Measurements from ENCODE around the gene IGLL5. TPM values are rescaled to one million over a fixed set of nuclear protein-coding genes. Genes with fewer than 3 reads are reported as not detected.
"Not testable (repeated sequence)": the region's sequence is repeated elsewhere in the genome, so short reads cannot be mapped to it uniquely, and the experiment has no call there.

Gene IGLL5
- total RNA-seq, 1 experiment from 2014 or later: not detected

DNA sequence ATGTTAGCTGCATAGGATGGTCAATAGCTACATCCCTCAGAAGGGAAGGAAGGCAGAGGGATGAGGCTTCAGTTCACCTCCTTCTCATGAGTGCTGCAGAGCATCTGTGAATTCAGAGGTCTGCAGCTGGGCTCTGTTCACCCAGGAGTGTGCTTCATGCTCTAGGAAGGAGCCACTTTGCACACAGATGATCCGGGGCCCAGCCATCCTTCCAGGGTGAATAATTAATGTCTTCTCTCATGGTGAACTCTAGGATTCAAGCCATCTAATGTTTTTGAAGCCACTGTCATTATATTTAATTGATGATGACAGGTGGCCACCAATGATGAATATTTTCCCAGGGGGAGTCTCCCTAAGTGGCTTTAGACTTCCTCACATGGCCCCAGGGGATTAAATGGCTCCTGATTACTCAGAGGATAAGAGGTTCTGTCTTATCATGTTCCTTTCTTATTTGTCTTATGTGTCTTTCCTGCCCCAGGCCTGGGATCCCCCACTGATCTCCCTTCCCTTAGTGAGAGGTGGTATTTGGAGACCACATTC, 10.9 kb downstream of the IGLL5 start:
- H3K27me3 ChIP-seq (ENCODE audit: control insufficient read depth, insufficient read depth, low read length); H3K36me3 ChIP-seq (replicated peaks; ENCODE audit: control insufficient read depth, insufficient read depth, low read length); DNase-seq: not testable (repeated sequence)

GRCh38 chr22:22899342-22900080, 11.9 kb downstream of the IGLL5 start:
- H3K4me3 ChIP-seq (ENCODE audit: insufficient read depth, low read depth, low read length); H3K36me3 ChIP-seq (replicated peaks; ENCODE audit: control insufficient read depth, insufficient read depth, low read length); H3K27me3 ChIP-seq (ENCODE audit: control insufficient read depth, insufficient read depth, low read length); DNase-seq: not testable (repeated sequence)

More for the DNA sequence above, 10.9 kb downstream of the IGLL5 start:
- H3K4me3 ChIP-seq (ENCODE audit: insufficient read depth, low read depth, low read length): not testable (repeated sequence)

DNA sequence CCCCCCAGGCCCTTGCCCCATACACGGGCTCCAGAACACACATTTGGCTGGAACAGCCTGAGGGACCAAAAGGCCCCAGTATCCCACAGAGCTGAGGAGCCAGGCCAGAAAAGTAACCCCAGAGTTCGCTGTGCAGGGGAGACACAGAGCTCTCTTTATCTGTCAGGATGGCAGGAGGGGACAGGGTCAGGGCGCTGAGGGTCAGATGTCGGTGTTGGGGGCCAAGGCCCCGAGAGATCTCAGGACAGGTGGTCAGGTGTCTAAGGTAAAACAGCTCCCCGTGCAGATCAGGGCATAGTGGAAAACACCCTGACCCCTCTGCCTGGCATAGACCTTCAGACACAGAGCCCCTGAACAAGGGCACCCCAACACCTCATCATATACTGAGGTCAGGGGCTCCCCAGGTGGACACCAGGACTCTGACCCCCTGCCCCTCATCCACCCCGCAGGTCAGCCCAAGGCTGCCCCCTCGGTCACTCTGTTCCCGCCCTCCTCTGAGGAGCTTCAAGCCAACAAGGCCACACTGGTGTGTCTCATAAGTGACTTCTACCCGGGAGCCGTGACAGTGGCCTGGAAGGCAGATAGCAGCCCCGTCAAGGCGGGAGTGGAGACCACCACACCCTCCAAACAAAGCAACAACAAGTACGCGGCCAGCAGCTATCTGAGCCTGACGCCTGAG, 13.1 kb downstream of the IGLL5 start:
- H3K27me3 ChIP-seq (ENCODE audit: control insufficient read depth, insufficient read depth, low read length); H3K36me3 ChIP-seq (replicated peaks; ENCODE audit: control insufficient read depth, insufficient read depth, low read length); H3K4me3 ChIP-seq (ENCODE audit: insufficient read depth, low read depth, low read length); DNase-seq: not testable (repeated sequence)

- H3K36me3 ChIP-seq (replicated peaks; ENCODE audit: control insufficient read depth, insufficient read depth, low read length): no peaks in the 10 kb centered on the region
- H3K27me3 ChIP-seq (ENCODE audit: control insufficient read depth, insufficient read depth, low read length): peaks cover 2% of the 10 kb centered on the region; the same call in 1 of the 2 replicates
- H3K4me3 ChIP-seq (ENCODE audit: insufficient read depth, low read depth, low read length): no peak overlapping the region
- DNase-seq: no peak
Measured at GRCh38 chr22:22901578-22902218, 14.1 kb downstream of the IGLL5 start.

- Histone ChIP-seq H3K36me3 (replicated peaks; ENCODE audit: control insufficient read depth, insufficient read depth, low read length) (no peaks in the 10 kb centered on the region), H3K4me3 (ENCODE audit: insufficient read depth, low read depth, low read length) (no peak overlapping the region), H3K27me3 (ENCODE audit: control insufficient read depth, insufficient read depth, low read length) (peaks cover 2% of the 10 kb centered on the region; the same call in 1 of the 2 replicates)
- DNase-seq: no peak
Measured at GRCh38 chr22:22902247-22903001, 14.8 kb downstream of the IGLL5 start.

GRCh38 chr22:22903355-22903777, 15.8 kb downstream of the IGLL5 start:
- Histone ChIP-seq H3K4me3 (ENCODE audit: insufficient read depth, low read depth, low read length) (no peak overlapping the region), H3K36me3 (replicated peaks; ENCODE audit: control insufficient read depth, insufficient read depth, low read length) (no peaks in the 10 kb centered on the region), H3K27me3 (ENCODE audit: control insufficient read depth, insufficient read depth, low read length) (no peaks in the 10 kb centered on the region)
- no peak for DNase-seq

DNA sequence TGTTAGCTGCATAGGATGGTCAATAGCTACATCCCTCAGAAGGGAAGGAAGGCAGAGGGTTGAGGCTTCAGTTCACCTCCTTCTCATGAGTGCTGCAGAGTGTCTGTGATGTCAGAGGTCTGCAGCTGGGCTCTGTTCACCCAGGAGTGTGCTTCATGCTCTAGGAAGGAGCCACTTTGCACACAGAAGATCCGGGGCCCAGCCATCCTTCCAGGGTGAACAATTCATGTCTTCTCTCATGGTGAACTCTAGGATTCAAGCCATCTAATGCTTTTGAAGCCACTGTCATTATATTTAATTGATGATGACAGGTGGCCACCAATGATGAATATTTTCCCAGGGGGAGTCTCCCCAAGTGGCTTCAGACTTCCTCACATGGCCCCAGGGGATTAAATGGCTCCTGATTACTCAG, 16.2 kb downstream of the IGLL5 start:
- H3K4me3 ChIP-seq (ENCODE audit: insufficient read depth, low read depth, low read length); DNase-seq; H3K27me3 ChIP-seq (ENCODE audit: control insufficient read depth, insufficient read depth, low read length); H3K36me3 ChIP-seq (replicated peaks; ENCODE audit: control insufficient read depth, insufficient read depth, low read length): not testable (repeated sequence)

- H3K27me3 ChIP-seq (ENCODE audit: control insufficient read depth, insufficient read depth, low read length): not testable (repeated sequence)
Measured at GRCh38 chr22:22904736-22905135, 17.1 kb downstream of the IGLL5 start.

GRCh38 chr22:22906391-22906790, 18.8 kb downstream of the IGLL5 start:
- H3K36me3 ChIP-seq (replicated peaks; ENCODE audit: control insufficient read depth, insufficient read depth, low read length); DNase-seq; H3K27me3 ChIP-seq (ENCODE audit: control insufficient read depth, insufficient read depth, low read length); H3K4me3 ChIP-seq (ENCODE audit: insufficient read depth, low read depth, low read length): not testable (repeated sequence)

More at GRCh38 chr22:22904736-22905135, 17.1 kb downstream of the IGLL5 start:
- DNase-seq; H3K36me3 ChIP-seq (replicated peaks; ENCODE audit: control insufficient read depth, insufficient read depth, low read length); H3K4me3 ChIP-seq (ENCODE audit: insufficient read depth, low read depth, low read length): not testable (repeated sequence)

DNA sequence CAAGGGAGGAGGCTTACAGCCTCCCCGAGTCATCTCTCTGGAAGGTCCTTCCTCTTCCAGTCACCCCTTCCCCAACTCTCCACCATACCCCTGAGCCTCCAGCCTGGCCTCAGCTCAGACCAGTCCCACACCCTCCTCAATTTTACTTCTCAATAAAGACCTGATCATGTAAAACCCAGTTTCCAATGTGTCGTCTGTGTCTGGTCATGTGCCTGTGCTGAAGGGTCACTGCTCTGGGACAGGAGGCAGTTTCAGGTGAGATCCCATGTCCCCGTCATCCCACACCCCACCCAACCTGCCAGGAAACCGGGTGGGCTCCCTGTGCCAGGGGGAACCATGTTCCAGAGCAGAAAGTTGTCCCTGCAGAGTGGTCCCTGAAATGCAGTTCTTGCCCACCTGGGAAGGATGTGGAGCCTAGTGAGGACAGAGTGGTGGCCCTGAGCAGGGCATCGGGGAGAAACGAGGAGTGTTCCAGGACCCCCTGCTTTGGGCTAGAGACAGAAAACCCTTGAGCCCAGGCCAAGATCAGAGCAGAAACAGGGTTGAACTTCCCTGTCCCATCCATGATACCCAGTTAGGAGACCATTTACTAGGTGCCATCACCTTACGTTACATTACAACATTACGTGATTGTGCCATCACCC, 19.4 kb downstream of the IGLL5 start:
- Histone ChIP-seq H3K27me3 (ENCODE audit: control insufficient read depth, insufficient read depth, low read length) (no peaks in the 10 kb centered on the region), H3K4me3 (ENCODE audit: insufficient read depth, low read depth, low read length) (no peak overlapping the region), H3K36me3 (replicated peaks; ENCODE audit: control insufficient read depth, insufficient read depth, low read length) (no peaks in the 10 kb centered on the region)
- no peak for DNase-seq

DNA sequence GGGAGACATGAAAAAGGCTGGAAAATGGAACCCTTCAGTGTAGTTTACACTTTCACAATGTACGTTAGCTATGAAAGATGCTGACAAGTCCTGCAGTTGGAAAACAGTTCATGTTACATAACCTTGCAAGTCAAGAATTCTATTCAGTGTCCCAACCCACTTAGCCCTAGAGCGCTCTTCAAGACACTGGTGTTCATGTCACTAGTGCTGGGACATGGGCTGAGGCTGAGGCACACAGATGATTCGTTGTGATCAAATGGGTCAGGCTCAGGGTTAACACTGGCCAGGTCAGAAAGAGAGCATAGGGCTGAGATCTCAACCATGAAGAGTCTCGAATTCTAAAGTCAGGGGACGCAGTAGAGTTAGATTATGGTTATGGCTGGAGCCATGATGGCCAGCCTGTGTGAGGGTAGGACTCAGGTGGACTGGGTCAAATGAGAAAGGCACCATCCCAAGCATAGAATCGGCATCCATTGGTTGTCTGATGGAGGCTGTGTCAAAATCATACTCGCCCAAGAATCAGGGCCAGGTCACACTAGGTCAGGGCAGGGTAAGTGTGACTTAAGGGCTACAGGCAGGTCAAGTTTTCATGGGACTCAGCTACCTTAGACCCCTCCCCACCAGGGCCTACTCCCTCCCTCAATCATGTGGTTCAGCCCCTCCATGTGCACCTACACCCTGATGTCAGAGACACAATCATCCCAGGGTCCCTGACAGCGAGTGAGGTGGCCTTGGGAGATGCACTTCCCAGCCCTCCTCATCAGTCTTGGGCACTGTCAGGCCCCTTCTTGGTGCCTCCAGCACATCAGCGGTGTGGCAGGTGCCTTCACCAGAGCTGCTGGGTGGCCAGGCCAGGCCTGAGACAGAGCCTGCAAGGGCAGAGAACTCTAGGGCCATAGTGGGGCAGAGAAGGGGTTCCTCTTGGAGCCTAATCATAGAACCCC, 20.2 kb downstream of the IGLL5 start:
- H3K27me3 ChIP-seq (ENCODE audit: control insufficient read depth, insufficient read depth, low read length): no peaks in the 10 kb centered on the region

DNA sequence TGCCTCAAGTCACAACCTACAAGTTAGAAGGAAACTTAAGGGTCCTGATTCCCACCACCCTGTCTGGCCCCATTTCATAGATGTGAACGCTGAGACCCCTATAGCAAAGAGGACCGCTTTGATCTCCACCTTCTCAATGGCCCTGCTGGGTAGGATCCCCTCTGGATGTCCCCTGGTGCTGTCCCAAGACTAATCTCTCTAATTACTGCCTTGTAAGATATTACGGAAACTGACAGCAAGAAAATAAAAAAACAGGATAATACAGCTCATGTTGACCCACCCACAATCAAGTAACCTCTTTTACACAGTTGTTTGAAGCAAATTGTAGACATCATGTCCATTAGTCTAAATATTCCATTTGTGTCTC, 20.9 kb downstream of the IGLL5 start:
- Histone ChIP-seq H3K4me3 (ENCODE audit: insufficient read depth, low read depth, low read length) (no peak overlapping the region), H3K27me3 (ENCODE audit: control insufficient read depth, insufficient read depth, low read length) (no peaks in the 10 kb centered on the region), H3K36me3 (replicated peaks; ENCODE audit: control insufficient read depth, insufficient read depth, low read length) (no peaks in the 10 kb centered on the region)
- no peak for DNase-seq

More for the DNA sequence above, 20.2 kb downstream of the IGLL5 start:
- H3K4me3 ChIP-seq (ENCODE audit: insufficient read depth, low read depth, low read length): no peak overlapping the region
- no peak for DNase-seq
- no peaks in the 10 kb centered on the region for H3K36me3 ChIP-seq (replicated peaks; ENCODE audit: control insufficient read depth, insufficient read depth, low read length)
